ENCODE measurements around the gene KRTAP5-1. TPM values are rescaled to one million over a fixed set of nuclear protein-coding genes. Genes with fewer than 3 reads are reported as not detected.

Gene KRTAP5-1
- total RNA-seq, 4 donors from 2014 or later, result not detected

- H3K9me3 ChIP-seq, result no peaks in the 10 kb centered on the region
- H3K36me3 ChIP-seq, result no peaks in the 10 kb centered on the region
- intact Hi-C loops (cut with DNase I), result loop anchor here (2.0 kb wide), 1 partner anchor 83 kb away; no protein-coding TSS in a partner anchor
- DNase-seq (ENCODE audit: extremely low spot score), result no peak
- H3K4me3 ChIP-seq, result no peak within 1 kb of the TSS
- peaks cover 3 to 9% (median 7%) of the 10 kb centered on the region in 4 donors for H3K4me1 ChIP-seq
- TF ChIP-seq CTCF (IDR thresholded peaks at IDR 0.05), result no peak
- no peak for TF ChIP-seq EP300 (IDR thresholded peaks at IDR 0.05)
- TF ChIP-seq POLR2AphosphoS5 (IDR thresholded peaks at IDR 0.05), result no peak
- TF ChIP-seq POLR2A (IDR thresholded peaks at IDR 0.05; ENCODE audit: low read depth), result no peak
- 82% methylated on average over 15 of the region's 26 CpGs for WGBS
- peaks cover 0 to 56% (median 1%) of the 10 kb centered on the region in 4 donors for H3K27me3 ChIP-seq
- no peak within 1 kb of the TSS for H3K27ac ChIP-seq (replicated peaks in 1 of 4)
Measured at GRCh38 chr11:1629326-1630185, 44.5 kb upstream of the KRTAP5-1 start, which contains the start of gene KRTAP5-5. KRTAP5-5 (plus strand) TSS chr11:1629775; CDS start chr11:1629841, 66 bp downstream.

- 49% methylated on average over 19 of the region's 35 CpGs for whole genome bisulfite sequencing
- Histone ChIP-seq H3K4me3 (no peak overlapping the region), H3K27ac (replicated peaks in 1 of 4) (no peak overlapping the region), H3K36me3 (no peaks in the 10 kb centered on the region), H3K4me1 (peaks cover 3 to 9% (median 7%) of the 10 kb centered on the region in 4 donors), H3K9me3 (no peaks in the 10 kb centered on the region), H3K27me3 (peaks cover 0 to 48% (median 1%) of the 10 kb centered on the region in 4 donors)
- intact Hi-C loops (cut with DNase I), result loop anchor here (2.0 kb wide), 1 partner anchor 82 kb away; no protein-coding TSS in a partner anchor
- DNase-seq (ENCODE audit: extremely low spot score), result no peak
- TF ChIP-seq CTCF (IDR thresholded peaks at IDR 0.05) (peak; percentile 72 to 97 (median 77)), EP300 (IDR thresholded peaks at IDR 0.05) (no peak), POLR2AphosphoS5 (IDR thresholded peaks at IDR 0.05) (no peak), POLR2A (IDR thresholded peaks at IDR 0.05; ENCODE audit: low read depth) (no peak)
Measured at GRCh38 chr11:1628506-1629325, 43.6 kb upstream of the KRTAP5-1 start.

DNA sequence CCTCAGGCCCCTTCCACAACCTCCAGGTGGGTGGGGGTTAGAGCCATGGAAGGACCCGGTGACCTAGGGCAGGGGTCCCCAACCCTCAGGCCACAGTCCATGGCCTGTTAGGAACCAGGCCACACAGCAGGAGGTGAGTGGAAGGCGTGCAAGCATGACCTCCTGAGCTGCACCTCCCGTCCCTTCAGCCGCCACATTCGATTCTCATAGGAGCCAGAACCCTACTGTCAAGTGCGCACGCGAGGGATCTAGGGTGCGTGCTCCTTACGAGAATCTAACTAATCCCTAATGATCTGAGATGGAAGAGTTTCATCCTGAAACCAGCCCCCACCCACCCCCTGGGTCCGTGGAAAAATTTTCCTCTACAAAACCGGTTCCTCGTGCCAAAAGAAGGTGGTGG lies 40.5 kb upstream of the KRTAP5-1 start:
- H3K4me1 ChIP-seq, result peaks cover 3 to 9% (median 7%) of the 10 kb centered on the region in 4 donors
- DNase-seq (ENCODE audit: extremely low spot score), result no peak
- peaks cover 0 to 32% (median 0%) of the 10 kb centered on the region in 4 donors for H3K27me3 ChIP-seq
- TF ChIP-seq CTCF (IDR thresholded peaks at IDR 0.05), result no peak
- no peak for TF ChIP-seq POLR2A (IDR thresholded peaks at IDR 0.05; ENCODE audit: low read depth)
- no peak for TF ChIP-seq EP300 (IDR thresholded peaks at IDR 0.05)
- no peak for TF ChIP-seq POLR2AphosphoS5 (IDR thresholded peaks at IDR 0.05)
- H3K4me3 ChIP-seq, result no peak overlapping the region
- H3K36me3 ChIP-seq, result no peaks in the 10 kb centered on the region
- intact Hi-C loops (cut with DNase I), result no loop called here
- WGBS, result 92% methylated on average over 12 of the region's 13 CpGs
- no peaks in the 10 kb centered on the region for H3K9me3 ChIP-seq
- H3K27ac ChIP-seq (replicated peaks in 1 of 4), result no peak overlapping the region

GRCh38 chr11:1624621-1625020 lies 39.5 kb upstream of the KRTAP5-1 start:
- intact Hi-C loops (cut with DNase I), result no loop called here
- H3K4me3 ChIP-seq, result no peak overlapping the region
- H3K27me3 ChIP-seq, result peaks cover 0 to 32% (median 0%) of the 10 kb centered on the region in 4 donors
- TF ChIP-seq POLR2AphosphoS5 (IDR thresholded peaks at IDR 0.05) (no peak), CTCF (IDR thresholded peaks at IDR 0.05) (no peak), EP300 (IDR thresholded peaks at IDR 0.05) (no peak), POLR2A (IDR thresholded peaks at IDR 0.05; ENCODE audit: low read depth) (no peak)
- no peak for DNase-seq (ENCODE audit: extremely low spot score)
- H3K27ac ChIP-seq (replicated peaks in 1 of 4), result no peak overlapping the region
- H3K36me3 ChIP-seq, result no peaks in the 10 kb centered on the region
- WGBS, result 89% methylated on average over 16 of the region's 16 CpGs
- no peaks in the 10 kb centered on the region for H3K9me3 ChIP-seq
- peaks cover 3 to 9% (median 7%) of the 10 kb centered on the region in 4 donors for H3K4me1 ChIP-seq
